A549 (cell line): ENCODE measurements around the gene GFER. TPM values are rescaled to one million over a fixed set of nuclear protein-coding genes. Genes with fewer than 3 reads are reported as not detected.

Experiments used
- ATAC-seq, 2 experiments: fragments of 200-7000 bp in 1 of 2; fragments of >200 bp in 1 of 2; cut with Nextera tagmentation in 1 of 2; cut with Tn5 transposase in 1 of 2; 3 replicates each; pipeline versions ENCODE4 v1.8.0 to v1.9.1; 2018 to 2020; ENCODE audit warnings: mild to moderate bottlenecking in 1 of 2, moderate library complexity in 1 of 2
- CTCF ChIA-PET: fragments of 300-600 bp; sonication (Branson Sonifier 250); formaldehyde crosslinking; extraction: SDS; loops from one replicate; lab custom pipeline; 2021; ENCODE audit warnings: antibody characterized with exemption, inconsistent platforms; lab: Yijun Ruan, JAX
- POLR2A ChIA-PET: fragments of 350-600 bp; formaldehyde crosslinking; extraction: SDS; loops from one replicate; lab custom pipeline; 2021; ENCODE audit warnings: antibody characterized with exemption, inconsistent platforms; lab: Yijun Ruan, JAX
- DNase-seq, 2 experiments: peaks; one replicate each; pipeline versions ENCODE4 v3.0.0 to v3.0.0-alpha.2; 2011 to 2016; ENCODE audit warnings: low read depth in 1 of 2, low spot score in 1 of 2
- FAIRE-seq: peaks from 2 replicates; lab custom pipeline; 2011; peaks lifted over from hg19 to GRCh38; lab: Jason Lieb, UNC
- H3K27ac ChIP-seq, 2 experiments: fragments of >200 bp; sonication (Bioruptor Twin); formaldehyde crosslinking; 3 replicates each; pipeline ENCODE4 v1.5.1; 2016 to 2017
- H3K4me1 ChIP-seq: fragments of >200 bp; sonication (Bioruptor Twin); formaldehyde crosslinking; 3 replicates; pipeline ENCODE4 v1.6.1; 2016
- H3K4me2 ChIP-seq: fragments of >200 bp; sonication (Bioruptor Twin); formaldehyde crosslinking; 3 replicates; pipeline ENCODE4 v1.6.1; 2016
- H3K4me3 ChIP-seq: fragments of >200 bp; sonication (Bioruptor Twin); formaldehyde crosslinking; 3 replicates; pipeline ENCODE4 v1.5.1; 2016
- H3K9me3 ChIP-seq: fragments of >200 bp; sonication (Bioruptor Twin); formaldehyde crosslinking; 3 replicates; pipeline ENCODE4 v1.6.1; 2016
- NR3C1 ChIP-seq: fragments of >200 bp; sonication (Bioruptor Twin); formaldehyde crosslinking; IDR thresholded peaks from 3 replicates; pipeline ENCODE4 v1.6.1; 2017
- RFX5 ChIP-seq: fragments of 450-650 bp; IDR thresholded peaks from 2 replicates; pipeline ENCODE4 v1.7.1; 2014; ENCODE audit warnings: antibody characterized with exemption, mild to moderate bottlenecking, moderate library complexity
- WGBS: methylation state at CpG from one replicate; pipeline ENCODE4 v1.1.6; 2017; ENCODE audit errors: missing lambda C conversion rate; 5-methylcytosine and 5-hydroxymethylcytosine counted together
- polyA plus RNA-seq, 4 experiments: library from polyadenylated mRNA; depleted of rRNA in 3 of 4; stranded (reverse); fragments of >200 nt; fragmentation: RNase III in 1 of 4; extraction: RNeasy Plus Mini Kit Qiagen cat#74134 plus additional on column Dnase treatment in 1 of 4; gene quantifications; 2 replicates in 3 of 4; 3 replicates in 1 of 4; pipeline ENCODE4 v1.2.3, GENCODE V29; 2011 to 2017
- small RNA-seq, 6 experiments: library from RNA; depleted of rRNA; stranded (forward); fragments of <200 nt; gene quantifications; one replicate each; pipeline ENCODE3, GENCODE V24; 2012
- TF ChIP-seq, protein P1 (sequence below): IDR thresholded peaks from 2 replicates; pipeline ENCODE4 v1.6.1; 2012

The GFER gene
- polyA plus RNA-seq, 2 of the 4 experiments (the other 2 are of a cell fraction), result 12.9 to 33.9 TPM

DNA sequence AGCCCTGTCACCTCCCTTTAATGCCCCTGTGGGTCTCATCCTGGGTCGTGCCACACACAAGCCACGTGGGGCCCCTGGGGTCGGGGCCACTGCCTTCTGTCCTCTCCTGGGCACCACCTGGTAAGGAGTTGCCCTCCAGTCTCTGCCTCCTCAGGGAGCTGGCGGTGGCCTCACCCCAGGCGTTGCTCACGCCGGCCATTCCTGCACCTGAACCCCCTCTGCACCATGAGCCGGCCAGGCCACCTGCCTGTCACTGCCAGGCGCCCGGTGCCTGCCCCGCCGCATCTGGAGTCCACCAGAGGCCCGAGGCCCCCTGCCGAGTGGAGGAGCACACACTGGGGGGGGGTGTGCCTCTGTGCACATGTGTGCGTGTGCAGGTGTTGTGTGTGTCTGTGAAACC, 53.1 kb downstream of the GFER start:
- H3K4me1 ChIP-seq, result peaks cover 97% of the 10 kb centered on the region
- FAIRE-seq, result no peak
- 95% methylated on average over 7 of the region's 15 CpGs for WGBS
- ChIA-PET CTCF (interaction anchor here (0.7 to 3.1 kb wide), 5 partner anchors 14 to 103 kb away, joined by 3 to 20 read pairs (median 4); partner anchors contain the start of gene NPW), POLR2A (no interaction called here)
- H3K4me3 ChIP-seq, result no peak overlapping the region
- TF ChIP-seq RFX5, result no peak
- TF ChIP-seq NR3C1, result no peak
- TF ChIP-seq, protein P1, sequence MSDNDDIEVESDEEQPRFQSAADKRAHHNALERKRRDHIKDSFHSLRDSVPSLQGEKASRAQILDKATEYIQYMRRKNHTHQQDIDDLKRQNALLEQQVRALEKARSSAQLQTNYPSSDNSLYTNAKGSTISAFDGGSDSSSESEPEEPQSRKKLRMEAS, result 0 out of 2 replicates have a peak, but pooled peaks have one; percentile 20
- TF ChIP-seq, all 56 proteins: peak for 1
- no peaks in the 10 kb centered on the region for H3K9me3 ChIP-seq
- ATAC-seq (no peak), DNase-seq (no peak)
- H3K27ac ChIP-seq, result peak overlapping the region; percentile 90 to 93
- H3K4me2 ChIP-seq, result no peak overlapping the region

Small RNAs within 50 kb of the gene (small RNA-seq; reads per million reads assigned to genes)
- gene AC005363.2, result 0 to 1.7 (median 0) reads per million in 6 experiments
- gene RN7SL219P, result 0 reads per million in 6 experiments
- 0 reads per million in 6 experiments for gene SNORA10
- 0 reads per million in 6 experiments for gene SNORA64

Other genes with a start within 250 kb of the GFER start
Only the 30 nearest of the 31 such genes appear.
- gene NME3, start 212.7 kb upstream of the GFER start, polyA plus RNA-seq (2011; rRNA removed), result 15.2 and 15.7 TPM in 2 replicates
- gene NME3, start 212.7 kb upstream of the GFER start, polyA plus RNA-seq (2017; fragmentation: RNase III; extraction: RNeasy Plus Mini Kit Qiagen cat#74134 plus additional on column Dnase treatment), result 46.4 to 59.2 TPM (median 49.9 TPM) in 3 replicates
- 2.9 and 3.7 TPM in 2 replicates for gene EME2, start 211.4 kb upstream of the GFER start, polyA plus RNA-seq (2011; rRNA removed)
- gene EME2, start 211.4 kb upstream of the GFER start, polyA plus RNA-seq (2017; fragmentation: RNase III; extraction: RNeasy Plus Mini Kit Qiagen cat#74134 plus additional on column Dnase treatment), result 13.0 to 17.3 TPM (median 16.5 TPM) in 3 replicates
- 105 and 118 TPM in 2 replicates for gene MRPS34, start 211.1 kb upstream of the GFER start, polyA plus RNA-seq (2011; rRNA removed)
- gene MRPS34, start 211.1 kb upstream of the GFER start, polyA plus RNA-seq (2017; fragmentation: RNase III; extraction: RNeasy Plus Mini Kit Qiagen cat#74134 plus additional on column Dnase treatment), result 210 to 220 TPM (median 214 TPM) in 3 replicates
- gene SPSB3, start 201.6 kb upstream of the GFER start, polyA plus RNA-seq (2011; rRNA removed), result 9.2 and 10.6 TPM in 2 replicates
- 10.6 to 17.3 TPM (median 14.6 TPM) in 3 replicates for gene SPSB3, start 201.6 kb upstream of the GFER start, polyA plus RNA-seq (2017; fragmentation: RNase III; extraction: RNeasy Plus Mini Kit Qiagen cat#74134 plus additional on column Dnase treatment)
- gene NUBP2, start 201.2 kb upstream of the GFER start, polyA plus RNA-seq (2011; rRNA removed), result 21.9 and 24.7 TPM in 2 replicates
- 58.9 to 65.3 TPM (median 60.7 TPM) in 3 replicates for gene NUBP2, start 201.2 kb upstream of the GFER start, polyA plus RNA-seq (2017; fragmentation: RNase III; extraction: RNeasy Plus Mini Kit Qiagen cat#74134 plus additional on column Dnase treatment)
- 0.08 TPM in 1 of 2 replicates, not detected in the other for gene IGFALS, start 190.5 kb upstream of the GFER start, polyA plus RNA-seq (2011; rRNA removed)
- 0.05 to 0.08 TPM in 2 of 3 replicates, not detected in the other for gene IGFALS, start 190.5 kb upstream of the GFER start, polyA plus RNA-seq (2017; fragmentation: RNase III; extraction: RNeasy Plus Mini Kit Qiagen cat#74134 plus additional on column Dnase treatment)
- gene HAGH, start 157.4 kb upstream of the GFER start, polyA plus RNA-seq (2011; rRNA removed), result 27.2 and 34.9 TPM in 2 replicates
- gene HAGH, start 157.4 kb upstream of the GFER start, polyA plus RNA-seq (2017; fragmentation: RNase III; extraction: RNeasy Plus Mini Kit Qiagen cat#74134 plus additional on column Dnase treatment), result 58.7 to 66.4 TPM (median 59.8 TPM) in 3 replicates
- 30.2 and 30.6 TPM in 2 replicates for gene FAHD1, start 157.0 kb upstream of the GFER start, polyA plus RNA-seq (2011; rRNA removed)
- gene FAHD1, start 157.0 kb upstream of the GFER start, polyA plus RNA-seq (2017; fragmentation: RNase III; extraction: RNeasy Plus Mini Kit Qiagen cat#74134 plus additional on column Dnase treatment), result 63.2 to 68.4 TPM (median 64.5 TPM) in 3 replicates
- 7.5 and 9.1 TPM in 2 replicates for gene MEIOB, start 112.0 kb upstream of the GFER start, polyA plus RNA-seq (2011; rRNA removed)
- gene MEIOB, start 112.0 kb upstream of the GFER start, polyA plus RNA-seq (2017; fragmentation: RNase III; extraction: RNeasy Plus Mini Kit Qiagen cat#74134 plus additional on column Dnase treatment), result 2.9 to 3.5 TPM (median 2.9 TPM) in 3 replicates
- gene HS3ST6, start 65.8 kb upstream of the GFER start, polyA plus RNA-seq (2011; rRNA removed), result 1.1 and 1.5 TPM in 2 replicates
- gene HS3ST6, start 65.8 kb upstream of the GFER start, polyA plus RNA-seq (2017; fragmentation: RNase III; extraction: RNeasy Plus Mini Kit Qiagen cat#74134 plus additional on column Dnase treatment), result 1.4 to 2.6 TPM (median 2.0 TPM) in 3 replicates
- gene MSRB1, start 41.0 kb upstream of the GFER start, polyA plus RNA-seq (2011; rRNA removed), result 27.7 and 34.4 TPM in 2 replicates
- 27.7 to 38.4 TPM (median 37.5 TPM) in 3 replicates for gene MSRB1, start 41.0 kb upstream of the GFER start, polyA plus RNA-seq (2017; fragmentation: RNase III; extraction: RNeasy Plus Mini Kit Qiagen cat#74134 plus additional on column Dnase treatment)
- not detected in 2 replicates for gene RPL3L, start 29.5 kb upstream of the GFER start, polyA plus RNA-seq (2011; rRNA removed)
- gene RPL3L, start 29.5 kb upstream of the GFER start, polyA plus RNA-seq (2017; fragmentation: RNase III; extraction: RNeasy Plus Mini Kit Qiagen cat#74134 plus additional on column Dnase treatment), result 0.20 TPM in 1 of 3 replicates, not detected in the others
- 151 and 198 TPM in 2 replicates for gene NDUFB10, start 24.7 kb upstream of the GFER start, polyA plus RNA-seq (2011; rRNA removed)
- 367 to 410 TPM (median 389 TPM) in 3 replicates for gene NDUFB10, start 24.7 kb upstream of the GFER start, polyA plus RNA-seq (2017; fragmentation: RNase III; extraction: RNeasy Plus Mini Kit Qiagen cat#74134 plus additional on column Dnase treatment)
- gene RPS2, start 19.4 kb upstream of the GFER start, polyA plus RNA-seq (2011; rRNA removed), result 2,621 and 3,507 TPM in 2 replicates
- gene RPS2, start 19.4 kb upstream of the GFER start, polyA plus RNA-seq (2017; fragmentation: RNase III; extraction: RNeasy Plus Mini Kit Qiagen cat#74134 plus additional on column Dnase treatment), result 3,378 to 3,689 TPM (median 3,626 TPM) in 3 replicates
- gene RNF151, start 17.3 kb upstream of the GFER start, polyA plus RNA-seq (2011; rRNA removed), result not detected in 2 replicates
- gene RNF151, start 17.3 kb upstream of the GFER start, polyA plus RNA-seq (2017; fragmentation: RNase III; extraction: RNeasy Plus Mini Kit Qiagen cat#74134 plus additional on column Dnase treatment), result not detected in 3 replicates
- gene TBL3, start 12.1 kb upstream of the GFER start, polyA plus RNA-seq (2011; rRNA removed), result 21.9 and 25.9 TPM in 2 replicates
- gene TBL3, start 12.1 kb upstream of the GFER start, polyA plus RNA-seq (2017; fragmentation: RNase III; extraction: RNeasy Plus Mini Kit Qiagen cat#74134 plus additional on column Dnase treatment), result 41.9 to 45.0 TPM (median 42.8 TPM) in 3 replicates
- gene NOXO1, start 2.7 kb upstream of the GFER start, polyA plus RNA-seq (2011; rRNA removed), result not detected in 2 replicates
- gene NOXO1, start 2.7 kb upstream of the GFER start, polyA plus RNA-seq (2017; fragmentation: RNase III; extraction: RNeasy Plus Mini Kit Qiagen cat#74134 plus additional on column Dnase treatment), result 0.25 to 0.32 TPM (median 0.26 TPM) in 3 replicates
- 4.9 and 5.7 TPM in 2 replicates for gene SYNGR3, start 5.8 kb downstream of the GFER start, polyA plus RNA-seq (2011; rRNA removed)
- 4.1 to 5.0 TPM (median 4.4 TPM) in 3 replicates for gene SYNGR3, start 5.8 kb downstream of the GFER start, polyA plus RNA-seq (2017; fragmentation: RNase III; extraction: RNeasy Plus Mini Kit Qiagen cat#74134 plus additional on column Dnase treatment)
- gene ZNF598, start 25.6 kb downstream of the GFER start, polyA plus RNA-seq (2011; rRNA removed), result 15.3 and 17.7 TPM in 2 replicates
- gene ZNF598, start 25.6 kb downstream of the GFER start, polyA plus RNA-seq (2017; fragmentation: RNase III; extraction: RNeasy Plus Mini Kit Qiagen cat#74134 plus additional on column Dnase treatment), result 32.7 to 35.0 TPM (median 33.8 TPM) in 3 replicates
- gene NPW, start 35.6 kb downstream of the GFER start, polyA plus RNA-seq (2011; rRNA removed), result 0.13 and 0.26 TPM in 2 replicates
- gene NPW, start 35.6 kb downstream of the GFER start, polyA plus RNA-seq (2017; fragmentation: RNase III; extraction: RNeasy Plus Mini Kit Qiagen cat#74134 plus additional on column Dnase treatment), result 1.0 to 1.6 TPM (median 1.2 TPM) in 3 replicates
- 33.1 and 35.0 TPM in 2 replicates for gene NHERF2, start 42.7 kb downstream of the GFER start, polyA plus RNA-seq (2011; rRNA removed)
- gene NHERF2, start 42.7 kb downstream of the GFER start, polyA plus RNA-seq (2017; fragmentation: RNase III; extraction: RNeasy Plus Mini Kit Qiagen cat#74134 plus additional on column Dnase treatment), result 27.3 to 32.3 TPM (median 31.0 TPM) in 3 replicates
- 28.8 and 34.8 TPM in 2 replicates for gene NTHL1, start 63.6 kb downstream of the GFER start, polyA plus RNA-seq (2011; rRNA removed)
- 41.4 to 42.3 TPM (median 42.1 TPM) in 3 replicates for gene NTHL1, start 63.6 kb downstream of the GFER start, polyA plus RNA-seq (2017; fragmentation: RNase III; extraction: RNeasy Plus Mini Kit Qiagen cat#74134 plus additional on column Dnase treatment)
- gene TSC2, start 63.8 kb downstream of the GFER start, polyA plus RNA-seq (2011; rRNA removed), result 32.6 and 41.7 TPM in 2 replicates
- 42.0 to 47.3 TPM (median 45.1 TPM) in 3 replicates for gene TSC2, start 63.8 kb downstream of the GFER start, polyA plus RNA-seq (2017; fragmentation: RNase III; extraction: RNeasy Plus Mini Kit Qiagen cat#74134 plus additional on column Dnase treatment)
- 11.5 and 17.3 TPM in 2 replicates for gene PKD1, start 151.7 kb downstream of the GFER start, polyA plus RNA-seq (2011; rRNA removed)
- gene PKD1, start 151.7 kb downstream of the GFER start, polyA plus RNA-seq (2017; fragmentation: RNase III; extraction: RNeasy Plus Mini Kit Qiagen cat#74134 plus additional on column Dnase treatment), result 38.4 to 39.7 TPM (median 39.2 TPM) in 3 replicates
- 6.7 and 7.5 TPM in 2 replicates for gene RAB26, start 164.4 kb downstream of the GFER start, polyA plus RNA-seq (2011; rRNA removed)
- 5.7 to 7.3 TPM (median 6.7 TPM) in 3 replicates for gene RAB26, start 164.4 kb downstream of the GFER start, polyA plus RNA-seq (2017; fragmentation: RNase III; extraction: RNeasy Plus Mini Kit Qiagen cat#74134 plus additional on column Dnase treatment)
- 31.9 and 32.0 TPM in 2 replicates for gene TRAF7, start 171.6 kb downstream of the GFER start, polyA plus RNA-seq (2011; rRNA removed)
- gene TRAF7, start 171.6 kb downstream of the GFER start, polyA plus RNA-seq (2017; fragmentation: RNase III; extraction: RNeasy Plus Mini Kit Qiagen cat#74134 plus additional on column Dnase treatment), result 47.6 to 50.0 TPM (median 48.1 TPM) in 3 replicates
- 0.13 and 0.27 TPM in 2 replicates for gene CASKIN1, start 212.4 kb downstream of the GFER start, polyA plus RNA-seq (2011; rRNA removed)
- 0.72 to 1.0 TPM (median 0.87 TPM) in 3 replicates for gene CASKIN1, start 212.4 kb downstream of the GFER start, polyA plus RNA-seq (2017; fragmentation: RNase III; extraction: RNeasy Plus Mini Kit Qiagen cat#74134 plus additional on column Dnase treatment)
- gene MLST8, start 221.3 kb downstream of the GFER start, polyA plus RNA-seq (2011; rRNA removed), result 46.8 and 49.5 TPM in 2 replicates
- 48.4 to 53.9 TPM (median 50.4 TPM) in 3 replicates for gene MLST8, start 221.3 kb downstream of the GFER start, polyA plus RNA-seq (2017; fragmentation: RNase III; extraction: RNeasy Plus Mini Kit Qiagen cat#74134 plus additional on column Dnase treatment)
- 2.0 and 3.1 TPM in 2 replicates for gene BRICD5, start 226.7 kb downstream of the GFER start, polyA plus RNA-seq (2011; rRNA removed)
- gene BRICD5, start 226.7 kb downstream of the GFER start, polyA plus RNA-seq (2017; fragmentation: RNase III; extraction: RNeasy Plus Mini Kit Qiagen cat#74134 plus additional on column Dnase treatment), result 7.4 to 11.6 TPM (median 9.1 TPM) in 3 replicates
- gene PGP, start 230.6 kb downstream of the GFER start, polyA plus RNA-seq (2011; rRNA removed), result 13.9 and 15.0 TPM in 2 replicates
- gene PGP, start 230.6 kb downstream of the GFER start, polyA plus RNA-seq (2017; fragmentation: RNase III; extraction: RNeasy Plus Mini Kit Qiagen cat#74134 plus additional on column Dnase treatment), result 27.7 to 33.7 TPM (median 31.9 TPM) in 3 replicates